Measurements from ENCODE around the gene ACAN. TPM values are rescaled to one million over a fixed set of nuclear protein-coding genes. Genes with fewer than 3 reads are reported as not detected.
A peak's percentile ranks its signal among the peaks of the same experiment; 100 is the strongest.

The ACAN gene
- total RNA-seq, 2 donors from 2014 or later, result 0.16 TPM; not detected in 1

DNA sequence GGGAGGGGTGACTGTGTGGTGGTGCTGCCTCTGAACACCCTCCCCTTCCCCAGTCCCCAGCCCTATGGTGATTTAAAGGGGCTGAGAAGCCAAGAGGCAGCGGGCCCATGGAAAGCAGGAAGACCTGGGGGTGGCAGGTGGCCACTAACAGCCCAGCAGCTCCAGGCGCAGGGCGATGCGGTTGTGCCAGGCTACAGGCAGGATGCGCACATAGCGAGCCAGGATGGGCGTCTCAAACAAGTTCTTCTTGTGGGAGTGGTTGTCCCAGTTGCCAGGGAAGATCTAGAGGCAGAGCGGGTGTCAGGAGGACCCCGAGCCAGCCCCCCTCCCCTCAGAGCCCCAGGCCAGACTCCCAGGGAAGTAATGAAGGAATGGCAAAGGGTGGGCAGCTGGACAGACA is 96.0 kb downstream of the ACAN start:
- no peak for DNase-seq (ENCODE audit: low spot score)
- Histone ChIP-seq H3K4me1 (peaks cover 0 to 66% of the 10 kb centered on the region in 2 donors), H3K9me3 (no peaks in the 10 kb centered on the region), H3K27me3 (no peaks in the 10 kb centered on the region), H3K27ac (peak overlapping the region; percentile 79), H3K36me3 (peaks cover 56% of the 10 kb centered on the region), H3K4me3 (no peak overlapping the region)
- no peak for TF ChIP-seq CTCF (IDR thresholded peaks at IDR 0.05)

DNA sequence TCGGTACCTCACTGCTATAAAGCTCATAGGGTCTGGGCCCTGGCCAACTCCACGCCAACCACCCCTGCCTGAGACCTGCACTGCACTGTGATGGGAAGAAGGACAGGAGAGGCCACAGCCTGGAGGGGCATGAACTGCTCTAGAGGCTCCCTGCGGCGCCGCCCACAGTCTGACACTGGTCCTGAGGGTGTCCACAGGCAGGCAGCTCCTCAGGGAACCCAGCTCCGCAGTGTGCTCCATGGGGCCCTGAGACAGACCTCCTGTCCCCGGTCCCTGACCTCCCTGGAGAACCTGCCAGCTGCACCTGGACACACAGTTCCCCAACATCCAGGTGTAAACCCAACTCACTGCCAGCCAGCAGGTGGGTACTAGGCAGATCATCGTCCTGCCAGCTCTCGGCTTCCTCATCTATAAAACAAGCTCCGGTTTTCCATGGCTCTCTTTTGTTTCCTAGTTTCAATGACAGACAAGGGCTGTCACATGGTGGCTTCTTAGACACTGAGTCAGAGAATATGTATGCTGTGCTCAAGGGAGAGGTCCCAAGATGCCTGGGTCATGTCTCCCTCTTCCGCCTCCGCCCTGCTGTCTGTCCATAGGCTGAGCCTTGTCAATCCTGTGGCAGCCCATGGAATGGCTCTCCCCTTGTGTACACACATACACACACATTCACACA is 97.2 kb downstream of the ACAN start:
- no peak for TF ChIP-seq CTCF (IDR thresholded peaks at IDR 0.05)
- Histone ChIP-seq H3K4me3 (no peak overlapping the region), H3K9me3 (no peaks in the 10 kb centered on the region), H3K4me1 (peaks cover 0 to 66% of the 10 kb centered on the region in 2 donors), H3K27me3 (no peaks in the 10 kb centered on the region), H3K36me3 (peaks cover 63% of the 10 kb centered on the region), H3K27ac (peak overlapping the region; percentile 35 to 79)
- no peak for DNase-seq (ENCODE audit: low spot score)

DNA sequence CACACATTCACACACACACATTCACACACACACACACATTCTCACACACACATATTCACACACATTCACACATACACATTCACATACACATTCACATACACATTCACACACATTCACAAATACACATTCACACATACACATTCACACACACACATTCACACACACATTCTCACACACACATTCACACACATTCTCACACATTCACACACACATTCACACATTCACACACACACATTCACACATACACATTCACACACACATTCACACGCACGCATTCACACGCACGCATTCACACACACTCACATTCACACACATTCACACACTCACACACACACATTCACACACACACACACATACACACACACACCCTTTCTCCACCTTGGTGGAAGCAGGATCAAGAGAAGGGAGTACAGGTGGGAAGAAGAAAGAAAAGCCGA is 97.8 kb downstream of the ACAN start:
- no peak for TF ChIP-seq CTCF (IDR thresholded peaks at IDR 0.05)
- H3K4me3 ChIP-seq, result no peak overlapping the region
- no peaks in the 10 kb centered on the region for H3K9me3 ChIP-seq
- peaks cover 68% of the 10 kb centered on the region for H3K36me3 ChIP-seq
- DNase-seq (ENCODE audit: low spot score), result no peak
- no peaks in the 10 kb centered on the region for H3K27me3 ChIP-seq
- peak overlapping the region in 1 of 2 donors; percentile 79 for H3K27ac ChIP-seq
- peaks cover 0 to 66% of the 10 kb centered on the region in 2 donors for H3K4me1 ChIP-seq

GRCh38 chr15:88901508-88902220 is 98.4 kb downstream of the ACAN start:
- Histone ChIP-seq H3K4me3 (no peak overlapping the region), H3K36me3 (peaks cover 74% of the 10 kb centered on the region), H3K27ac (peak overlapping the region in 1 of 2 donors; percentile 79), H3K9me3 (no peaks in the 10 kb centered on the region), H3K27me3 (no peaks in the 10 kb centered on the region), H3K4me1 (peaks cover 0 to 60% of the 10 kb centered on the region in 2 donors)
- DNase-seq (ENCODE audit: low spot score), result no peak
- TF ChIP-seq CTCF (IDR thresholded peaks at IDR 0.05), result no peak

DNA sequence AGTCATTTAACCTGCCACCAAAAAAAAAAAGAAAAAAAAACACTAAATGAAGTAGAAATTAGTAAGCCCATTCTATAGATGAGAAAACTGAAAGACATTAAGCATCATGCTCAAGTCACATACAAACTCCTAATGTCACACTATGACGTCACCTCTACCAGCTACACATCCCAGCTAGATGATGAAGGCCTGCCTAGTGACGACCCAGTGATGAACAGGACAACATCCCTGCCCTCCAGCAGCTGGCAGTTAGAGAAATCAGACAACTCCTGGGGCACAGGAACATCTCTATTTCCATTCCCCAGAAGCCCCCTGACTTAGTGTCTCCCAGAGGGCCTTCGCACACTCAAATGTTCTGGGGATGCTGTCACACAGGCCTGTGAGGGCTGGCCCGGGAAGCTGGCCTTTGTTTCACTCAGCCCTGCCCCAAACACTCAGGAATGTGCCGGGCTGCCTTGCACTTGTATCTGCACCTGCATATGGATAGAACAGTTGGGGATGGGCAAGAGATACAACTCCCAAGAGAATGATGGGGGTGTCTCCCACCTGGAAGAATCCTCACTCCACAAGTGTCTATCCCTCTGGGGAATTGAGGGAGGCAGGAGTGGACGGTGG is 99.1 kb downstream of the ACAN start:
- no peaks in the 10 kb centered on the region for H3K27me3 ChIP-seq
- no peak overlapping the region for H3K4me3 ChIP-seq
- no peak for TF ChIP-seq CTCF (IDR thresholded peaks at IDR 0.05)
- H3K27ac ChIP-seq, result peak overlapping the region in 1 of 2 donors; percentile 22
- peaks cover 0 to 60% of the 10 kb centered on the region in 2 donors for H3K4me1 ChIP-seq
- DNase-seq (ENCODE audit: low spot score), result no peak
- no peaks in the 10 kb centered on the region for H3K9me3 ChIP-seq
- H3K36me3 ChIP-seq, result peaks cover 80% of the 10 kb centered on the region

All from right atrium auricular region (tissue), 2 donors.